HG03520 (cell line): ENCODE results near the gene CACNA1A.
"Not testable (repeated sequence)": the region's sequence is repeated elsewhere in the genome, so short reads cannot be mapped to it uniquely, and the experiment has no call there.

Experiments used
- ATAC-seq: cut with Tn5 transposase; IDR thresholded peaks from one replicate; pipeline ENCODE4 v1.9.1; 2021; ENCODE audit warnings: mild to moderate bottlenecking, moderate library complexity; ENCODE audit not compliant: unreplicated experiment

Gene CACNA1A

GRCh38 chr19:13506471-13506820 lies at the start of gene CACNA1A:
Gene CACNA1A, minus strand, starts transcription at chr19:13506479. Its CDS starts 255 bp downstream, at chr19:13506224.
- no peak for ATAC-seq

GRCh38 chr19:13554506-13555240 lies 48.4 kb upstream of the CACNA1A start:
- ATAC-seq = no peak

GRCh38 chr19:13553880-13554400 lies 47.7 kb upstream of the CACNA1A start:
- no peak for ATAC-seq

- no peak for ATAC-seq
These were observed 41.9 kb upstream of the CACNA1A start for GRCh38 chr19:13548131-13548530.

- no peak for ATAC-seq
These were observed 40.8 kb upstream of the CACNA1A start for GRCh38 chr19:13547102-13547501.

GRCh38 chr19:13544423-13544822 lies 38.1 kb upstream of the CACNA1A start:
- no peak for ATAC-seq

- no peak for ATAC-seq
These were observed 35.3 kb upstream of the CACNA1A start for GRCh38 chr19:13541554-13541953.

GRCh38 chr19:13539332-13539731 lies 33.1 kb upstream of the CACNA1A start:
- ATAC-seq = no peak

- ATAC-seq = no peak
These were observed 32.4 kb upstream of the CACNA1A start for GRCh38 chr19:13538601-13539253.

- no peak for ATAC-seq
These were observed 31.2 kb upstream of the CACNA1A start for GRCh38 chr19:13537454-13537853.

GRCh38 chr19:13530720-13531119 lies 24.4 kb upstream of the CACNA1A start:
- ATAC-seq = no peak

- not testable (repeated sequence) for ATAC-seq
These were observed 23.4 kb upstream of the CACNA1A start for GRCh38 chr19:13529721-13530120.

GRCh38 chr19:13526552-13526951 lies 20.3 kb upstream of the CACNA1A start:
- ATAC-seq = no peak

GRCh38 chr19:13521066-13521465 lies 14.8 kb upstream of the CACNA1A start:
- ATAC-seq = no peak

GRCh38 chr19:13511947-13512346 lies 5.7 kb upstream of the CACNA1A start:
- no peak for ATAC-seq

GRCh38 chr19:13507053-13507611 lies 853 bp upstream of the CACNA1A start:
- no peak for ATAC-seq

GRCh38 chr19:13505761-13506470 lies 363 bp downstream of the CACNA1A start:
- no peak for ATAC-seq

- no peak for ATAC-seq
These were observed 1.0 kb downstream of the CACNA1A start for GRCh38 chr19:13505164-13505695.

GRCh38 chr19:13503570-13504235 lies 2.6 kb downstream of the CACNA1A start:
- ATAC-seq = no peak

- no peak for ATAC-seq
These were observed 4.0 kb downstream of the CACNA1A start for GRCh38 chr19:13502231-13502630.

GRCh38 chr19:13499692-13500091 lies 6.6 kb downstream of the CACNA1A start:
- no peak for ATAC-seq
